Measurements from ENCODE around the gene CDC26.
A peak's percentile ranks its signal among the peaks of the same experiment; 100 is the strongest.
"Not testable (repeated sequence)": the region's sequence is repeated elsewhere in the genome, so short reads cannot be mapped to it uniquely, and the experiment has no call there.

CDC26 gene

GRCh38 chr9:113302792-113303418 is 27.5 kb upstream of the CDC26 start, which contains the start of gene RNF183:
Gene RNF183, minus strand, starts transcription at chr9:113303376. Its CDS starts 5,192 bp downstream, at chr9:113298184.
- in situ Hi-C loops (cut with HindIII; ENCODE audit: low pct_unique_long_range_greater_than_20kb, low sequenced_read_pairs) = no loop called here

GRCh38 chr9:113301548-113301947 is 26.2 kb upstream of the CDC26 start:
- in situ Hi-C loops (cut with HindIII; ENCODE audit: low pct_unique_long_range_greater_than_20kb, low sequenced_read_pairs) = no loop called here
- TF ChIP-seq JUND (IDR thresholded peaks at IDR 0.05; ENCODE audit: low read depth) = no peak
- no peak for DNase-seq (ENCODE audit: low read depth in 1 of 2, low spot score in 1 of 2)

More at GRCh38 chr9:113302792-113303418, 27.5 kb upstream of the CDC26 start, which contains the start of gene RNF183:
- no peak for TF ChIP-seq JUND (IDR thresholded peaks at IDR 0.05; ENCODE audit: low read depth)
- DNase-seq (ENCODE audit: low read depth in 1 of 2, low spot score in 1 of 2) = no peak

- no peak for TF ChIP-seq JUND (IDR thresholded peaks at IDR 0.05; ENCODE audit: low read depth)
- DNase-seq (ENCODE audit: low read depth in 1 of 2, low spot score in 1 of 2) = peak; percentile 16 to 64
- in situ Hi-C loops (cut with HindIII; ENCODE audit: low pct_unique_long_range_greater_than_20kb, low sequenced_read_pairs) = no loop called here
Observed at GRCh38 chr9:113299800-113300292, 24.5 kb upstream of the CDC26 start.

GRCh38 chr9:113298924-113299770 is 23.8 kb upstream of the CDC26 start:
- in situ Hi-C loops (cut with HindIII; ENCODE audit: low pct_unique_long_range_greater_than_20kb, low sequenced_read_pairs) = no loop called here
- no peak for TF ChIP-seq JUND (IDR thresholded peaks at IDR 0.05; ENCODE audit: low read depth)
- no peak for DNase-seq (ENCODE audit: low read depth in 1 of 2, low spot score in 1 of 2)

- DNase-seq (ENCODE audit: low read depth in 1 of 2, low spot score in 1 of 2) = no peak
- TF ChIP-seq JUND (IDR thresholded peaks at IDR 0.05; ENCODE audit: low read depth) = no peak
- in situ Hi-C loops (cut with HindIII; ENCODE audit: low pct_unique_long_range_greater_than_20kb, low sequenced_read_pairs) = no loop called here
Observed at GRCh38 chr9:113298311-113298710, 22.9 kb upstream of the CDC26 start.

- in situ Hi-C loops (cut with HindIII; ENCODE audit: low pct_unique_long_range_greater_than_20kb, low sequenced_read_pairs) = no loop called here
- no peak for DNase-seq (ENCODE audit: low read depth in 1 of 2, low spot score in 1 of 2)
- no peak for TF ChIP-seq JUND (IDR thresholded peaks at IDR 0.05; ENCODE audit: low read depth)
Observed at GRCh38 chr9:113296796-113297558, 21.6 kb upstream of the CDC26 start.

GRCh38 chr9:113296247-113296646 is 20.9 kb upstream of the CDC26 start:
- DNase-seq (ENCODE audit: low read depth in 1 of 2, low spot score in 1 of 2); in situ Hi-C loops (cut with HindIII; ENCODE audit: low pct_unique_long_range_greater_than_20kb, low sequenced_read_pairs): not testable (repeated sequence)

GRCh38 chr9:113293285-113293878 is 18.0 kb upstream of the CDC26 start:
- TF ChIP-seq JUND (IDR thresholded peaks at IDR 0.05; ENCODE audit: low read depth) = no peak
- DNase-seq (ENCODE audit: low read depth in 1 of 2, low spot score in 1 of 2) = no peak
- in situ Hi-C loops (cut with HindIII; ENCODE audit: low pct_unique_long_range_greater_than_20kb, low sequenced_read_pairs) = no loop called here

- no peak for DNase-seq (ENCODE audit: low read depth in 1 of 2, low spot score in 1 of 2)
- TF ChIP-seq JUND (IDR thresholded peaks at IDR 0.05; ENCODE audit: low read depth) = no peak
- in situ Hi-C loops (cut with HindIII; ENCODE audit: low pct_unique_long_range_greater_than_20kb, low sequenced_read_pairs) = no loop called here
Observed at GRCh38 chr9:113290052-113290607, 14.8 kb upstream of the CDC26 start.

- no peak for DNase-seq (ENCODE audit: low read depth in 1 of 2, low spot score in 1 of 2)
- TF ChIP-seq JUND (IDR thresholded peaks at IDR 0.05; ENCODE audit: low read depth) = no peak
- in situ Hi-C loops (cut with HindIII; ENCODE audit: low pct_unique_long_range_greater_than_20kb, low sequenced_read_pairs) = no loop called here
Observed at GRCh38 chr9:113289091-113289490, 13.7 kb upstream of the CDC26 start.

- no peak for DNase-seq (ENCODE audit: low read depth in 1 of 2, low spot score in 1 of 2)
- no peak for TF ChIP-seq JUND (IDR thresholded peaks at IDR 0.05; ENCODE audit: low read depth)
- in situ Hi-C loops (cut with HindIII; ENCODE audit: low pct_unique_long_range_greater_than_20kb, low sequenced_read_pairs) = no loop called here
Observed at GRCh38 chr9:113281356-113281755, 6.0 kb upstream of the CDC26 start.

- in situ Hi-C loops (cut with HindIII; ENCODE audit: low pct_unique_long_range_greater_than_20kb, low sequenced_read_pairs) = no loop called here
- DNase-seq (ENCODE audit: low read depth in 1 of 2, low spot score in 1 of 2) = no peak
- TF ChIP-seq JUND (IDR thresholded peaks at IDR 0.05; ENCODE audit: low read depth) = no peak
Observed at GRCh38 chr9:113278840-113279239, 3.5 kb upstream of the CDC26 start.
